Naive thymus-derived CD4-positive, alpha-beta T cell (primary cell): ENCODE data around the gene RAG2. TPM values are rescaled to one million over a fixed set of nuclear protein-coding genes. Genes with fewer than 3 reads are reported as not detected.

Source experiments
- polyA plus RNA-seq, 2 donors: library from polyadenylated mRNA; unstranded; fragments of 300-500 nt; fragmentation: Illumina TruSeq; gene quantifications; one replicate each; pipeline ENCODE4 v1.2.3, GENCODE V29; 2021
- total RNA-seq, 6 experiments: library from RNA in 5 of 6; stranded (reverse) in 5 of 6; gene quantifications; 1 replicate in 5 of 6; 2 replicates in 1 of 6; pipeline ENCODE4 v1.2.3 and lab custom pipeline; 2021 to 2026

The RAG2 gene
- total and polyA plus RNA-seq, 7 experiments from 2014 or later = not detected

Other genes with a start within 250 kb of the RAG2 start
- gene TRAF6, start 88.0 kb downstream of the RAG2 start, total RNA-seq = 10 to 100 TPM; 14.7 to 22.2 (median 20.6) TPM
- 1 to 10 TPM; 7.9 to 9.6 TPM for gene TRAF6, start 88.0 kb downstream of the RAG2 start, polyA plus RNA-seq
- gene RAG1, start 30.2 kb downstream of the RAG2 start, total RNA-seq = under 1 TPM; 0.15 to 0.65 (median 0.37) TPM
- gene RAG1, start 30.2 kb downstream of the RAG2 start, polyA plus RNA-seq = not detected
- gene IFTAP, start 3.7 kb downstream of the RAG2 start, total RNA-seq = 1 to 10 TPM in 4 of 5 experiments, not detected in 1; 1.1 to 4.7 (median 1.6) TPM
- gene IFTAP, start 3.7 kb downstream of the RAG2 start, polyA plus RNA-seq = 10 to 100 TPM; 13.1 to 14.1 TPM